Kidney epithelial cell (primary cell): ENCODE data around the gene CORO7. TPM values are rescaled to one million over a fixed set of nuclear protein-coding genes. Genes with fewer than 3 reads are reported as not detected.

Experiments
- DNase-seq: peaks from one replicate; pipeline ENCODE4 v3.0.0-alpha.2; 2010; ENCODE audit warnings: low read depth
- H3K27me3 ChIP-seq: 2 replicates; pipeline ENCODE4 v1.6.0; 2011; ENCODE audit warnings: low read length; ENCODE audit not compliant: control insufficient read depth, insufficient read depth
- H3K36me3 ChIP-seq: 2 replicates; pipeline ENCODE4 v1.5.1; 2011; ENCODE audit warnings: low read length; ENCODE audit not compliant: control insufficient read depth, insufficient read depth
- H3K4me3 ChIP-seq: 2 replicates; pipeline ENCODE4 v1.5.1; 2011; ENCODE audit warnings: low read depth, mild to moderate bottlenecking, control low read depth, low read length
- CTCF ChIP-seq: IDR thresholded peaks from 2 replicates; pipeline ENCODE4 v1.5.1; 2011; ENCODE audit warnings: mild to moderate bottlenecking, moderate library complexity, low read length, control low read depth, inconsistent platforms; ENCODE audit not compliant: insufficient read depth, poor library complexity, severe bottlenecking
- total RNA-seq: library from RNA; depleted of rRNA; stranded (reverse); fragments of >200 nt; gene quantifications from 2 replicates; pipeline ENCODE4 v1.2.3, GENCODE V29; 2015

Gene CORO7
- total RNA-seq, 1 donor from 2014 or later = 57.3 TPM

DNA sequence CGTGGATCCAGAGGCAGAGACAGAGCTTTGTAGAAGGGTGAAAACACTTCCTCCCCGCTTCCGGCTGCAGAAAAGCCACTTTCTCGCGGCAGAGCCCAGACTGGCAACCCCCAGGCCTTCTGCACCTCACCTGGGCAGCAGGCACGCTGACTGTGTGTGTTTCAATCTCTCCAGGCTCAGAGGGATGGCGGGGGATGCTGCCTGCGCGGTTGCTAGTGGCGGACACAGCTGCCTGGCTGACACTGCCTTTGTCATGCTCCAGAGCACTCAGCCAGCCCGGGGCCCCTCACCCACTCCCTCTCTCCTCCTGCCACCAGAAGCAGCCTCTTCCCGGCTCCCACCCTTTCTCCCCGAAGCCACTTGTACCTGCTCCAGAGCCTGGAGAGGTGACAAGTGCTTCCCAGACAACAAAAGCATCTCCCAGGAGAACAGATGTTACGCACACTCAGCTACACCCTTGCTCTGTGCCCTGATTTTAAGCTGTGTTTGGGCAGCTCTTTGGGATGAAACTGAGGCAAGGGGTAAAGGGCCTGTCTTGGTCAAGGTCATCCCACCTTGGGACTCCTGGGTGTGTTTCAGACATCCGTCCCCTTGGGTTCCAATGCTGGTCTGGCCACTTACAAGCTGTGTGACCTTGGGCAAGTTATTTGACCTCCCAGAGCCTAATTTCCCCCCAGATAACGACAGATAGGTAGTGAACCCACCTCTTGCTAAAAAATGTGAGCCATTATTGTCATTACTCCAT is 109.8 kb downstream of the CORO7 start:
- TF ChIP-seq CTCF = no peak
- Histone ChIP-seq H3K27me3 (no peaks in the 10 kb centered on the region), H3K4me3 (peak overlapping the region; percentile 50), H3K36me3 (no peaks in the 10 kb centered on the region)
- no peak for DNase-seq

Other genes with a start within 250 kb of the CORO7 start
- not detected in 2 replicates for gene SRL, start 174.5 kb downstream of the CORO7 start, total RNA-seq
- 7.1 and 10.4 TPM in 2 replicates for gene TFAP4, start 143.6 kb downstream of the CORO7 start, total RNA-seq
- 11.5 and 14.7 TPM in 2 replicates for gene GLIS2, start 100.5 kb downstream of the CORO7 start, total RNA-seq
- gene PAM16, start 65.3 kb downstream of the CORO7 start, total RNA-seq = 58.1 and 62.8 TPM in 2 replicates
- 60.4 and 73.5 TPM in 2 replicates for gene VASN, start 44.7 kb downstream of the CORO7 start, total RNA-seq
- gene DNAJA3, start 9.3 kb upstream of the CORO7 start, total RNA-seq = 71.2 and 77.6 TPM in 2 replicates
- gene NMRAL1, start 58.0 kb upstream of the CORO7 start, total RNA-seq = 55.2 and 59.5 TPM in 2 replicates
- gene HMOX2, start 59.8 kb upstream of the CORO7 start, total RNA-seq = 64.4 and 72.6 TPM in 2 replicates
- 14.1 and 16.8 TPM in 2 replicates for gene CDIP1, start 122.2 kb upstream of the CORO7 start, total RNA-seq
- not detected in 2 replicates for gene C16orf96, start 139.7 kb upstream of the CORO7 start, total RNA-seq
- 8.9 and 15.3 TPM in 2 replicates for gene UBALD1, start 198.3 kb upstream of the CORO7 start, total RNA-seq
- gene MGRN1, start 208.2 kb upstream of the CORO7 start, total RNA-seq = 63.6 and 88.7 TPM in 2 replicates